ENCODE data around the gene TBX4. TPM values are rescaled to one million over a fixed set of nuclear protein-coding genes. Genes with fewer than 3 reads are reported as not detected.
"Not testable (repeated sequence)": the region's sequence is repeated elsewhere in the genome, so short reads cannot be mapped to it uniquely, and the experiment has no call there.

TBX4 gene
- total RNA-seq, 1 donor from 2014 or later = not detected

- no peaks in the 10 kb centered on the region for H3K9me3 Mint-ChIP-seq
- H3K4me2 ChIP-seq = no peak overlapping the region
- TF ChIP-seq EZH2phosphoT487 (IDR thresholded peaks at IDR 0.05) (no peak), EZH2 (IDR thresholded peaks at IDR 0.05) (no peak), CTCF (IDR thresholded peaks at IDR 0.05) (no peak)
- H3K36me3 Mint-ChIP-seq = no peaks in the 10 kb centered on the region
- H3K27ac Mint-ChIP-seq = no peak overlapping the region
- no peaks in the 10 kb centered on the region for H3K4me1 ChIP-seq
- H4K20me1 ChIP-seq (ENCODE audit: low read depth) = no peaks in the 10 kb centered on the region
- no peak overlapping the region for H3K27ac ChIP-seq
- no peak overlapping the region for H3K9ac ChIP-seq
- H3K4me3 Mint-ChIP-seq = no peak overlapping the region
- H3K9me3 ChIP-seq (ENCODE audit: low read depth) = no peaks in the 10 kb centered on the region
- H3K36me3 ChIP-seq = no peaks in the 10 kb centered on the region
- no peak for DNase-seq (ENCODE audit: low spot score)
- H2AFZ ChIP-seq (replicated peaks) = no peak overlapping the region
- H3K4me1 Mint-ChIP-seq = no peaks in the 10 kb centered on the region
- no peaks in the 10 kb centered on the region for H3K27me3 Mint-ChIP-seq (ENCODE audit: insufficient read depth, low read depth)
- no peaks in the 10 kb centered on the region for H3K79me2 ChIP-seq (ENCODE audit: low read depth)
- no peak overlapping the region for H3K4me3 ChIP-seq
- H3K27me3 ChIP-seq = no peaks in the 10 kb centered on the region
- no peaks in the 10 kb centered on the region for H3F3A ChIP-seq (ENCODE audit: low read depth)
These were observed 69.9 kb downstream of the TBX4 start for GRCh38 chr17:61522088-61522487.

- Mint-ChIP-seq H3K4me3 (no peak overlapping the region), H3K9me3 (no peaks in the 10 kb centered on the region), H3K4me1 (no peaks in the 10 kb centered on the region), H3K27ac (no peak overlapping the region), H3K27me3 (ENCODE audit: insufficient read depth, low read depth) (no peaks in the 10 kb centered on the region), H3K36me3 (no peaks in the 10 kb centered on the region)
- no peak for DNase-seq (ENCODE audit: low spot score)
- no peak overlapping the region for H3K9ac ChIP-seq
- H3K4me3 ChIP-seq = no peak overlapping the region
- H4K20me1 ChIP-seq (ENCODE audit: low read depth) = no peaks in the 10 kb centered on the region
- H3K27me3 ChIP-seq = no peaks in the 10 kb centered on the region
- no peaks in the 10 kb centered on the region for H3K79me2 ChIP-seq (ENCODE audit: low read depth)
- H3K36me3 ChIP-seq = no peaks in the 10 kb centered on the region
- H3K27ac ChIP-seq = no peak overlapping the region
- H3K9me3 ChIP-seq (ENCODE audit: low read depth) = no peaks in the 10 kb centered on the region
- TF ChIP-seq CTCF (IDR thresholded peaks at IDR 0.05) = no peak
- H3F3A ChIP-seq (ENCODE audit: low read depth) = no peaks in the 10 kb centered on the region
- no peak overlapping the region for H3K4me2 ChIP-seq
- no peaks in the 10 kb centered on the region for H3K4me1 ChIP-seq
- H2AFZ ChIP-seq (replicated peaks) = no peak overlapping the region
These were observed 72.1 kb downstream of the TBX4 start for GRCh38 chr17:61524319-61524718.

- H3K9me3 ChIP-seq (ENCODE audit: low read depth); H3K9me3 Mint-ChIP-seq; H3K4me1 Mint-ChIP-seq; H3K36me3 Mint-ChIP-seq; H3K4me3 ChIP-seq; H3K27ac ChIP-seq; H3K27me3 ChIP-seq; H4K20me1 ChIP-seq (ENCODE audit: low read depth); H3K9ac ChIP-seq; H3F3A ChIP-seq (ENCODE audit: low read depth); H3K79me2 ChIP-seq (ENCODE audit: low read depth); H2AFZ ChIP-seq (replicated peaks); H3K36me3 ChIP-seq; H3K4me1 ChIP-seq; H3K4me2 ChIP-seq; DNase-seq (ENCODE audit: low spot score); H3K27me3 Mint-ChIP-seq (ENCODE audit: insufficient read depth, low read depth); H3K27ac Mint-ChIP-seq; H3K4me3 Mint-ChIP-seq: not testable (repeated sequence)
These were observed 75.2 kb downstream of the TBX4 start for GRCh38 chr17:61527441-61527840.

GRCh38 chr17:61528171-61528570 lies 75.9 kb downstream of the TBX4 start:
- H3K36me3 Mint-ChIP-seq = no peaks in the 10 kb centered on the region
- Histone ChIP-seq H3K36me3 (no peaks in the 10 kb centered on the region), H3K4me3 (no peak overlapping the region), H3F3A (ENCODE audit: low read depth) (no peaks in the 10 kb centered on the region), H4K20me1 (ENCODE audit: low read depth) (no peaks in the 10 kb centered on the region), H3K27me3 (no peaks in the 10 kb centered on the region), H2AFZ (replicated peaks) (no peak overlapping the region), H3K27ac (no peak overlapping the region), H3K79me2 (ENCODE audit: low read depth) (no peaks in the 10 kb centered on the region), H3K9ac (no peak overlapping the region), H3K4me1 (peaks cover 4% of the 10 kb centered on the region), H3K4me2 (no peak overlapping the region), H3K9me3 (ENCODE audit: low read depth) (no peaks in the 10 kb centered on the region)
- H3K9me3 Mint-ChIP-seq = no peaks in the 10 kb centered on the region
- DNase-seq (ENCODE audit: low spot score) = no peak
- no peak overlapping the region for H3K27ac Mint-ChIP-seq
- no peaks in the 10 kb centered on the region for H3K4me1 Mint-ChIP-seq
- TF ChIP-seq EZH2phosphoT487 (IDR thresholded peaks at IDR 0.05) (no peak), EZH2 (IDR thresholded peaks at IDR 0.05) (no peak), CTCF (IDR thresholded peaks at IDR 0.05) (no peak)
- H3K4me3 Mint-ChIP-seq = no peak overlapping the region
- H3K27me3 Mint-ChIP-seq (ENCODE audit: insufficient read depth, low read depth) = peaks cover under 1% of the 10 kb centered on the region
